Measurements from ENCODE around the gene TMC8.

Gene TMC8

DNA sequence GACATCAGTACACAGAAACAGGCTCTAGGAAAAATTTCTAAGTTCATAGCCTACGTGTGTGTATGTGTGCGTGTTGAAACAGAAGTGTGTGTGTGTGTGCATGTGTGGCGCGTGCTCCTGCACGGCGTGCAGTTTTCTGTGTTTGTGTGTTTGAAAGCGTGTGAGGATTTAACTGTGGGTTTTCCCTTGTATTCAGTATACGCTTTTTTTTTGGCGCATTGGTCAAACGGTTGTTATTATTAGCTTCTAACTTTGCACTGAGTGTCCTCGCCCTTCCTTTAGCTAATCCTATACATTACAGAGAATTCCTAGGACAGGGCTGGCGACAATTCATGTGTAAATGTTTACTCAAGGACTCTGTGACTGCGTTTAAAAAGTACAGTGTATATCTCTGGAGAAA, 25.0 kb upstream of the TMC8 start:
- Histone ChIP-seq H3K27ac (ENCODE audit: poor library complexity, severe bottlenecking) (no peak overlapping the region), H3K4me1 (ENCODE audit: insufficient read depth, poor library complexity, severe bottlenecking) (no peaks in the 10 kb centered on the region), H3K9me3 (ENCODE audit: severe bottlenecking) (no peaks in the 10 kb centered on the region), H3K36me3 (ENCODE audit: low read depth) (no peaks in the 10 kb centered on the region), H3K27me3 (ENCODE audit: insufficient read depth, poor library complexity, severe bottlenecking) (no peaks in the 10 kb centered on the region), H3K4me3 (ENCODE audit: severe bottlenecking) (no peak overlapping the region)
- ATAC-seq (ENCODE audit: low read depth) (no peak), DNase-seq (ENCODE audit: low spot score) (no peak)
- no peak for TF ChIP-seq CTCF (IDR thresholded peaks at IDR 0.05; ENCODE audit: poor library complexity, severe bottlenecking)

GRCh38 chr17:78106211-78106610, 24.4 kb upstream of the TMC8 start:
- DNase-seq (ENCODE audit: low spot score) (no peak), ATAC-seq (ENCODE audit: low read depth) (no peak)
- no peak overlapping the region for H3K4me3 ChIP-seq (ENCODE audit: severe bottlenecking)
- no peaks in the 10 kb centered on the region for H3K27me3 ChIP-seq (ENCODE audit: insufficient read depth, poor library complexity, severe bottlenecking)
- H3K9me3 ChIP-seq (ENCODE audit: severe bottlenecking), result no peaks in the 10 kb centered on the region
- H3K36me3 ChIP-seq (ENCODE audit: low read depth), result no peaks in the 10 kb centered on the region
- H3K27ac ChIP-seq (ENCODE audit: poor library complexity, severe bottlenecking), result no peak overlapping the region
- H3K4me1 ChIP-seq (ENCODE audit: insufficient read depth, poor library complexity, severe bottlenecking), result no peaks in the 10 kb centered on the region
- no peak for TF ChIP-seq CTCF (IDR thresholded peaks at IDR 0.05; ENCODE audit: poor library complexity, severe bottlenecking)

- TF ChIP-seq CTCF (IDR thresholded peaks at IDR 0.05; ENCODE audit: poor library complexity, severe bottlenecking), result no peak
- no peaks in the 10 kb centered on the region for H3K9me3 ChIP-seq (ENCODE audit: severe bottlenecking)
- H3K4me3 ChIP-seq (ENCODE audit: severe bottlenecking), result no peak overlapping the region
- H3K4me1 ChIP-seq (ENCODE audit: insufficient read depth, poor library complexity, severe bottlenecking), result no peaks in the 10 kb centered on the region
- H3K36me3 ChIP-seq (ENCODE audit: low read depth), result no peaks in the 10 kb centered on the region
- H3K27me3 ChIP-seq (ENCODE audit: insufficient read depth, poor library complexity, severe bottlenecking), result no peaks in the 10 kb centered on the region
- no peak for ATAC-seq (ENCODE audit: low read depth)
- DNase-seq (ENCODE audit: low spot score), result no peak
- no peak overlapping the region for H3K27ac ChIP-seq (ENCODE audit: poor library complexity, severe bottlenecking)
Measured at GRCh38 chr17:78107457-78107856, 23.1 kb upstream of the TMC8 start.

- TF ChIP-seq CTCF (IDR thresholded peaks at IDR 0.05; ENCODE audit: poor library complexity, severe bottlenecking), result no peak
- peak; percentile 53 for DNase-seq (ENCODE audit: low spot score)
- Histone ChIP-seq H3K27ac (ENCODE audit: poor library complexity, severe bottlenecking) (no peak overlapping the region), H3K36me3 (ENCODE audit: low read depth) (no peaks in the 10 kb centered on the region), H3K9me3 (ENCODE audit: severe bottlenecking) (no peaks in the 10 kb centered on the region), H3K4me1 (ENCODE audit: insufficient read depth, poor library complexity, severe bottlenecking) (no peaks in the 10 kb centered on the region), H3K27me3 (ENCODE audit: insufficient read depth, poor library complexity, severe bottlenecking) (no peaks in the 10 kb centered on the region), H3K4me3 (ENCODE audit: severe bottlenecking) (no peak overlapping the region)
- ATAC-seq (ENCODE audit: low read depth), result no peak
Measured at GRCh38 chr17:78107976-78108725, 22.4 kb upstream of the TMC8 start.

DNA sequence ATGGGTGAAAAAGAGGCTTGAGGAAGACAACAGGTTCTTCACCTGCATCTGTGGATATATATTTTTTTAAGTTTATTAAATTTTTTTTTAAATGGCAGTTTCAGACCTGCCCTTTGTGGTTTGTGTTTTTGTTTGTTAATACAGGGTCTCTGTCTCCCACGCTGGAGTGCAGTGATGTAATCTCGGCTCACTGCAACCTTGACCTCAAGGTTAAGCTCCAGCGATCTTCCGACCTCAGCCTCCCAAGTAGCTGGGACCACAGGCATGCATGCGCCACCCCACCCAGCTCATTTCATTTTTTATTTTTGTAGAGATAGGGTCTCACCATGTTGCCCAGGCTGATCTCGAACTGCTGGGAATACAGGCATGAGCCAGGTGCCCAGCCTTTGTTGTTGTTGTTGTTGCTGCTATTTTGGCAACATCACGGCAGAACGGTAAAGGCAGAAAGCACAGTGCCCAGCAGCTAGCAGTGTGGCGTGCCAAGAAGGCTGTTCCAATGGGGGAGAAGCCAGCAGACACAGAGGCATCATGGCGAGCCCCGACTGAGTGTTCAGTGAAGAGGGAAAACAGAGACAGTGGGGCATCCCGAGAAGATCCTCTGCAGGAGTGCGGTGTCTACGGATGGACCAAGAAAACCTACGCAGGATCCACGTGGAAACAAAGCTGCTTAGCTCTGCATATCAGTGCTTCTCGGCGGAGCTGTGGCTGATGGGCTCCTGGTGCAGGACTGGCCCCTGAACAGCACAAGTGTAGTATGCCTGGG, 21.7 kb upstream of the TMC8 start:
- DNase-seq (ENCODE audit: low spot score), result no peak

More for the DNA sequence above, 21.7 kb upstream of the TMC8 start:
- H3K27ac ChIP-seq (ENCODE audit: poor library complexity, severe bottlenecking), result no peak overlapping the region
- H3K36me3 ChIP-seq (ENCODE audit: low read depth), result no peaks in the 10 kb centered on the region
- H3K4me3 ChIP-seq (ENCODE audit: severe bottlenecking), result no peak overlapping the region
- TF ChIP-seq CTCF (IDR thresholded peaks at IDR 0.05; ENCODE audit: poor library complexity, severe bottlenecking), result no peak
- H3K27me3 ChIP-seq (ENCODE audit: insufficient read depth, poor library complexity, severe bottlenecking), result no peaks in the 10 kb centered on the region
- ATAC-seq (ENCODE audit: low read depth), result no peak
- H3K4me1 ChIP-seq (ENCODE audit: insufficient read depth, poor library complexity, severe bottlenecking), result no peaks in the 10 kb centered on the region
- H3K9me3 ChIP-seq (ENCODE audit: severe bottlenecking), result no peaks in the 10 kb centered on the region
